Caco-2 (cell line): ENCODE data around the gene GARRE1. TPM values are rescaled to one million over a fixed set of nuclear protein-coding genes. Genes with fewer than 3 reads are reported as not detected.

Experiments
- BruUV-seq: library from RNA; stranded (reverse); fragments of 400-500 nt; replicated peaks from 2 replicates; lab custom pipeline; 2021; lab: Mats Ljungman, UMichigan
- CTCF ChIA-PET: fragments of 300-600 bp; sonication (Branson Sonifier 250); formaldehyde crosslinking; loops from one replicate; lab custom pipeline; 2022; ENCODE audit warnings: antibody characterized with exemption; lab: Charles Lee
- POLR2A ChIA-PET: fragments of 300-600 bp; sonication (Branson Sonifier 250); formaldehyde crosslinking; loops from one replicate; lab custom pipeline; 2022; ENCODE audit warnings: antibody characterized with exemption; lab: Charles Lee
- DNase-seq, 2 experiments: peaks; one replicate each; pipeline versions ENCODE4 v3.0.0 to v3.0.0-alpha.2; 2020 to 2022
- H3K27me3 ChIP-seq: replicated peaks from 2 replicates; pipeline ENCODE4 v1.6.0; 2011; ENCODE audit warnings: low read length; ENCODE audit not compliant: control insufficient read depth, insufficient read depth
- H3K36me3 ChIP-seq: 2 replicates; pipeline ENCODE4 v1.5.1; 2011; ENCODE audit warnings: low read length; ENCODE audit not compliant: control insufficient read depth, insufficient read depth
- H3K4me1 ChIP-seq: fragments of 250-450 bp; sonication (Bioruptor Pico); 2 replicates; pipeline ENCODE4 v1.5.1; 2020; ENCODE audit warnings: mild to moderate bottlenecking
- H3K4me3 ChIP-seq: 2 replicates; pipeline ENCODE4 v1.5.1; 2011; ENCODE audit warnings: low read depth, mild to moderate bottlenecking, control low read depth, low read length
- H3K9me3 ChIP-seq: fragments of 250-450 bp; sonication (Bioruptor Pico); 2 replicates; pipeline ENCODE4 v1.5.1; 2020; ENCODE audit warnings: mild to moderate bottlenecking, moderate library complexity
- H3K27ac Mint-ChIP-seq: one replicate; pipeline ENCODE4 v1.8.0; 2022; ENCODE audit warnings: mixed read lengths; ENCODE audit not compliant: unreplicated experiment
- H3K27me3 Mint-ChIP-seq: one replicate; pipeline ENCODE4 v1.8.0; 2022; ENCODE audit warnings: mixed read lengths; ENCODE audit not compliant: insufficient read depth, unreplicated experiment
- H3K36me3 Mint-ChIP-seq: one replicate; pipeline ENCODE4 v1.8.0; 2022; ENCODE audit warnings: mild to moderate bottlenecking, mixed read lengths; ENCODE audit not compliant: insufficient read depth, unreplicated experiment
- H3K4me1 Mint-ChIP-seq: one replicate; pipeline ENCODE4 v1.8.0; 2022; ENCODE audit warnings: low read depth, mixed read lengths; ENCODE audit not compliant: unreplicated experiment
- H3K4me3 Mint-ChIP-seq: one replicate; pipeline ENCODE4 v1.8.0; 2022; ENCODE audit warnings: mild to moderate bottlenecking, moderate library complexity, mixed read lengths; ENCODE audit not compliant: unreplicated experiment
- H3K9me3 Mint-ChIP-seq: one replicate; pipeline ENCODE4 v1.8.0; 2022; ENCODE audit warnings: mixed read lengths; ENCODE audit not compliant: unreplicated experiment
- CTCF ChIP-seq, 2 experiments: fragments of 200-600 bp in 1 of 2; IDR thresholded peaks; 1 replicate in 1 of 2; 2 replicates in 1 of 2; pipeline versions ENCODE4 v1.5.1 to v1.8.0; 2011 to 2022; ENCODE audit warnings: antibody characterized with exemption in 1 of 2, control low read depth in 1 of 2, inconsistent platforms in 1 of 2, low read depth in 1 of 2, low read length in 1 of 2, mild to moderate bottlenecking in 1 of 2, moderate library complexity in 1 of 2; ENCODE audit not compliant: insufficient read depth in 1 of 2, severe bottlenecking in 1 of 2, unreplicated experiment in 1 of 2
- intact Hi-C: fragments of 100-400 bp; cut with micrococcal nuclease; formaldehyde crosslinking; loops from one replicate; pipeline ENCODE4 v1.10.0; 2022; ENCODE audit not compliant: unreplicated experiment
- total RNA-seq: library from RNA; stranded (reverse); gene quantifications from 2 replicates; pipeline ENCODE4 v1.2.3, GENCODE V29; 2022

The GARRE1 gene
- total RNA-seq, 1 experiment from 2014 or later, result 20.2 TPM

DNA sequence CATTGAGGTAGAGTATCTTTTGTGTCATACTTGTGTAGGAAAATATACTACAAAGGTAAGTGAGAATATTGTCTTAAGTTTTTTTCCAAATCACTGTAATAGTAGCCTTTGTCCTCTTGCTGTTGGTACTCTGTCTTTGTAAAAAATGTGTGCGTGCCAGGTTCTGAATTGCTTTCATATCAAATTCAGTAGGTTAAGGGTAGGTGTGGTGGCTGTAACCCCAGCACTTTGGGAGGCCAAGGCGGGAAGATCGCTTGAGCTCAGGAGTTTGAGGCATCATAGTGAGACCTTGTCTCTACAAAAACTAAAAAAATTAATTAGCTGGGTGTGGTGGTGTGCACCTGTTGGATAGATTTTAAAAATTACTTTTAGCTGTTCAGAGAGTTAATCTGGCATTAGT, 46.6 kb downstream of the GARRE1 start:
- H3K4me1 Mint-ChIP-seq, result no peaks in the 10 kb centered on the region
- no peak for DNase-seq
- H3K27ac Mint-ChIP-seq, result no peak overlapping the region
- POLR2A ChIA-PET, result no interaction called here
- no TSS peak for BruUV-seq
- H3K4me3 Mint-ChIP-seq, result no peak overlapping the region
- Histone ChIP-seq H3K27me3 (no peaks in the 10 kb centered on the region), H3K4me1 (no peaks in the 10 kb centered on the region), H3K36me3 (peaks cover 2% of the 10 kb centered on the region; the same call in 1 of the 2 replicates), H3K4me3 (no peak overlapping the region), H3K9me3 (no peaks in the 10 kb centered on the region)
- CTCF ChIA-PET, result no interaction called here
- intact Hi-C loops, result no loop called here
- H3K9me3 Mint-ChIP-seq, result no peaks in the 10 kb centered on the region
- H3K27me3 Mint-ChIP-seq, result no peaks in the 10 kb centered on the region
- peaks cover 18% of the 10 kb centered on the region for H3K36me3 Mint-ChIP-seq
- no peak for TF ChIP-seq CTCF (IDR thresholded peaks at IDR 0.05; ENCODE audit: insufficient read depth in 1 of 2, low read depth in 1 of 2, low read length in 1 of 2, severe bottlenecking in 1 of 2, unreplicated experiment in 1 of 2)

Other genes with a start within 250 kb of the GARRE1 start
- gene LSM14A, start 82.0 kb upstream of the GARRE1 start, total RNA-seq, result 228 and 233 TPM in 2 replicates
- 329 and 381 TPM in 2 replicates for gene GPI, start 110.6 kb downstream of the GARRE1 start, total RNA-seq
- 33.2 and 40.2 TPM in 2 replicates for gene PDCD2L, start 149.8 kb downstream of the GARRE1 start, total RNA-seq
- gene UBA2, start 173.8 kb downstream of the GARRE1 start, total RNA-seq, result 180 and 201 TPM in 2 replicates
- 53.3 and 58.0 TPM in 2 replicates for gene WTIP, start 227.2 kb downstream of the GARRE1 start, total RNA-seq